ENCODE measurements around the gene DAZAP2.

Gene DAZAP2

GRCh38 chr12:51238510-51239334 lies at the start of gene DAZAP2:
Gene DAZAP2, plus strand, starts transcription at chr12:51238826. Its CDS starts 82 bp downstream, at chr12:51238908.
- DNase-seq (ENCODE audit: extremely low spot score, insufficient read length, low read depth) (peak; percentile 94), FAIRE-seq (peak; percentile 90)

GRCh38 chr12:51189790-51190355 lies 48.8 kb upstream of the DAZAP2 start:
- FAIRE-seq = no peak
- DNase-seq (ENCODE audit: extremely low spot score, insufficient read length, low read depth) = no peak

GRCh38 chr12:51190820-51191219 lies 47.8 kb upstream of the DAZAP2 start:
- DNase-seq (ENCODE audit: extremely low spot score, insufficient read length, low read depth) = no peak

GRCh38 chr12:51191516-51192283 lies 46.9 kb upstream of the DAZAP2 start:
- FAIRE-seq (no peak), DNase-seq (ENCODE audit: extremely low spot score, insufficient read length, low read depth) (no peak)

More at GRCh38 chr12:51190820-51191219, 47.8 kb upstream of the DAZAP2 start:
- no peak for FAIRE-seq

- no peak for DNase-seq (ENCODE audit: extremely low spot score, insufficient read length, low read depth)
- FAIRE-seq = no peak
These were observed 46.3 kb upstream of the DAZAP2 start for GRCh38 chr12:51192284-51192671.

- DNase-seq (ENCODE audit: extremely low spot score, insufficient read length, low read depth) (no peak), FAIRE-seq (no peak)
These were observed 42.8 kb upstream of the DAZAP2 start for GRCh38 chr12:51195841-51196240.

GRCh38 chr12:51196547-51196946 lies 42.1 kb upstream of the DAZAP2 start:
- FAIRE-seq (no peak), DNase-seq (ENCODE audit: extremely low spot score, insufficient read length, low read depth) (no peak)

GRCh38 chr12:51197736-51198567 lies 40.7 kb upstream of the DAZAP2 start:
- DNase-seq (ENCODE audit: extremely low spot score, insufficient read length, low read depth) (no peak), FAIRE-seq (no peak)

GRCh38 chr12:51198568-51199365 lies 39.9 kb upstream of the DAZAP2 start:
- no peak for FAIRE-seq

GRCh38 chr12:51199366-51199945 lies 39.2 kb upstream of the DAZAP2 start:
- no peak for FAIRE-seq

More at GRCh38 chr12:51198568-51199365, 39.9 kb upstream of the DAZAP2 start:
- no peak for DNase-seq (ENCODE audit: extremely low spot score, insufficient read length, low read depth)

GRCh38 chr12:51200156-51200555 lies 38.5 kb upstream of the DAZAP2 start:
- DNase-seq (ENCODE audit: extremely low spot score, insufficient read length, low read depth) = no peak
- FAIRE-seq = no peak

More at GRCh38 chr12:51199366-51199945, 39.2 kb upstream of the DAZAP2 start:
- DNase-seq (ENCODE audit: extremely low spot score, insufficient read length, low read depth) = no peak

GRCh38 chr12:51200806-51201205 lies 37.8 kb upstream of the DAZAP2 start:
- no peak for FAIRE-seq

GRCh38 chr12:51202718-51203117 lies 35.9 kb upstream of the DAZAP2 start:
- no peak for FAIRE-seq
- no peak for DNase-seq (ENCODE audit: extremely low spot score, insufficient read length, low read depth)

More at GRCh38 chr12:51200806-51201205, 37.8 kb upstream of the DAZAP2 start:
- no peak for DNase-seq (ENCODE audit: extremely low spot score, insufficient read length, low read depth)

- DNase-seq (ENCODE audit: extremely low spot score, insufficient read length, low read depth) (no peak), FAIRE-seq (no peak)
These were observed 33.3 kb upstream of the DAZAP2 start for GRCh38 chr12:51205350-51205749.

GRCh38 chr12:51208016-51208660 lies 30.5 kb upstream of the DAZAP2 start:
- DNase-seq (ENCODE audit: extremely low spot score, insufficient read length, low read depth) (no peak), FAIRE-seq (no peak)

- DNase-seq (ENCODE audit: extremely low spot score, insufficient read length, low read depth) (no peak), FAIRE-seq (no peak)
These were observed 29.4 kb upstream of the DAZAP2 start for GRCh38 chr12:51209259-51209658.

- FAIRE-seq (no peak), DNase-seq (ENCODE audit: extremely low spot score, insufficient read length, low read depth) (no peak)
These were observed 27.8 kb upstream of the DAZAP2 start for GRCh38 chr12:51210690-51211395.

- no peak for FAIRE-seq
- no peak for DNase-seq (ENCODE audit: extremely low spot score, insufficient read length, low read depth)
These were observed 23.7 kb upstream of the DAZAP2 start for GRCh38 chr12:51214895-51215294.
